Erythroblast (primary cell): ENCODE measurements around the gene GALNT9.

ENCODE experiments used
- GATA1 ChIP-seq: IDR thresholded peaks from 2 replicates; pipeline ENCODE4 v1.6.1; 2011; ENCODE audit warnings: low read depth, mild to moderate bottlenecking, control low read depth, low read length, moderate library complexity
- POLR2A ChIP-seq: IDR thresholded peaks from 2 replicates; pipeline ENCODE4 v1.6.1; 2011; ENCODE audit warnings: mild to moderate bottlenecking, low read length

DNA sequence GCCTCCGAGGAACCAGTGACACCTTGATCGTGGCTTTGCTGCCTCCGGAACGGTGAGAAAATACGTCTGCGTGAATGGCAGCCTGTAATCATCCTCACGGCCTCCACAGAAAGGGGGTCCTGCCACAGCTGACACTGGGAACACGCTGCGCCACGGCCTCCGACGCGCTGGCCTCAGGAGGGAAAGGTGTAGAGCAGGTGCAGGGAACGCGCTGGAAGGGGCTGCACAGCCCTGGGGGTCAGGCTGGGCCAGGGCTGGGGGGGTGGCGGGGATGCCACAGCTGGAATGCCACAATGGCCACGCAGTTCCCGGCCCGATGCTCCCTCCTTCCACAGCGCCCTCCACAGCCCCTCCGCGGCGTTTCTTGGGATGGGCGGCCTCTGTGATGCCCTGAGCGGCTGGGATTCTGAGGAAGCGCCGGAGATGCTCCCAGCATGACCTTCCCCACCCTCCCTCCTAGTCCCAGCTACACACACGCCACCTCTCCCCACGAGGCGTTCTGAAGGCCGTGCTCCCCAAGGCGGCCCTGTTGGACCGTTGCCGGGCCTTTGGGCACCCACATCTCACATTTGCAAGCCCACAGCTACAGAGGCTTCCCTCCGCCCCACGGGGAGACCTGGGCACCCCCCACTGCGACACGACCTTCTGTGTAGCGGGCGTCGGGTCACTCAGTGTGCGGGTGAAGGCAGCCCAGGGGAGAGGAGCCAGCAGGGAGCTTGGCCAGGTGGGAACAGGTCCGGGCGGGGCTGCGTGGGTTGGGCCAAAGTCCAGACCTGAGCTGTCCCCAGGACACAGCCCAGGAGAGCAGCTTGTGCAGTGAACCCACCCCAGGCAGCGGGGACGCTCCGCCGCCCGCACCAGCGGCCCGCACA, 31.8 kb upstream of the GALNT9 start:
- TF ChIP-seq POLR2A (no peak), GATA1 (no peak)
